Kidney glomerular epithelial cell (primary cell): ENCODE results near the gene EIF4ENIF1.
A peak's percentile ranks its signal among the peaks of the same experiment; 100 is the strongest.
"Not testable (repeated sequence)": the region's sequence is repeated elsewhere in the genome, so short reads cannot be mapped to it uniquely, and the experiment has no call there.

ENCODE experiments used
- DNase-seq: peaks from one replicate; lab custom pipeline; 2025; lab: John Stamatoyannopoulos, UW

The EIF4ENIF1 gene

DNA sequence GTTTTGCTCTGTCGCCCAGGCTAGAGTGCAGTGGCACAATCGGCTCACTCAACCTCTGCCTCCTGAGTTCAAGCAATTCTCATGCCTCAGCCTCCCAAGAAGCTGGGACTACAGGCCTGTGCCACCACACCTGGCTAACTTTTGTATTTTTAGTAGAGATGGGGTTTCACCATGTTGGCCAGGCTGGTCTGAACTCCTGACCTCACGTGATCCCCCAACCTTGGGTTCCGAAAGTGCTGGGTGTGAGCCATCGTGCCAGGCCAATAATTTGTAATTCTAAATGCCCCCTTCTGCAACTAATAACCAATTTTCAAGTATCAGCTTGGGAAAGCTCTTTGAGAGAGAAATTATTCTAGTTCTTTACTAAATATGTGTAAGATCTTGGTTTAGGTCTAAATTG is 3.7 kb upstream of the EIF4ENIF1 start:
- DNase-seq: not testable (repeated sequence)

DNA sequence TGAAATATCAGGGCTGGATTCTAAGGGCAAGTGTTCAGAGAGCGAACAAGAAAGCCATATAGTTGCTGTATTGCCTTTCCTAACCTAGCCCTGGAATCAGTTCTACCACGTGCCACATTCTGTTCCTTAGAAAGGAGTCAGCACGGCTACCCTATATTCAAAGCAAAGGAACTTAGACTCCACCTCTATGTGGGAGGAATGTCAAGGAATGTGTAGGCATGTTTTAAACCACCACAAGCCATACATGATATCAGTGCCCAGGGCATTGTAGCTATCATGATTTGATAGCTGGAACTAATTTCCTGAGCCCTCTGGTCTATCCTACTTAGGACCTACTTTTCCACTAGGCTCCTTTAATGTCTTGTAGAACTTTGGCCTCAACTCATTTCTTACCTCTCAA is 2.5 kb upstream of the EIF4ENIF1 start:
- no peak for DNase-seq

DNA sequence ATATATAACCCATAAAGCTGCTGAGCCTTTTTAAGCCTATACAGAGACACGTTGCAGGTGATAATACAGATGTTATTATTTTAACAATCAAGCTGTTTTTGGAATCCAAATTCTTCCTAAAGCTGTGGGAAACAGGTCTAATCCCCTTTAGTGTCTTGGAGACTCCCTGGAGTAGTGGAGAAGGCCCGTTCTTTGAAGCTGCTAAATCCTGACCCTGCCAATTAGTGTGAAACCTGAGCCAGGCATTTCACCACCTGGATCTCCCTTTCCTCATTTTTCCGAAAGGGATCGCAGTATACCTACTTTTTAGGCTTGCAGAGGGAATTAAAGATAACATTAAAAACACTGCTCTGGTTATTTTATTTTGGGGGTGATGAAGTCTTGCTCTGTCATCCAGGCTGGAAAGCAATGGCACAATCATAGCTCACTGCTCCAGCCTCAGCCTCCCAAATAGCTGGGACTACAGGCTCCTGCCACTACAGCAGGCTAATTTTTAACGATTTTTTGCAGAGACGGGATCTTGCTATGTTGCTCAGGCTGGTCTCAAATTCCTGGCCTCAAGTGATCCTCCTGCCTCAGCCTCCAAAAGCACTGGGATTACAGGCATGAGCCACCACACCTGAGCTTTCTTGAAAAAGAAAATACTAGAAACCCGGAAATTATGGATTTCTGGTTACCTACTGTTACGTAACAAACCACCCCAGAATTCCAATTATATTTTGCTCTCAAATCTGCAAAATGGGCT is 1.7 kb upstream of the EIF4ENIF1 start:
- DNase-seq: no peak

DNA sequence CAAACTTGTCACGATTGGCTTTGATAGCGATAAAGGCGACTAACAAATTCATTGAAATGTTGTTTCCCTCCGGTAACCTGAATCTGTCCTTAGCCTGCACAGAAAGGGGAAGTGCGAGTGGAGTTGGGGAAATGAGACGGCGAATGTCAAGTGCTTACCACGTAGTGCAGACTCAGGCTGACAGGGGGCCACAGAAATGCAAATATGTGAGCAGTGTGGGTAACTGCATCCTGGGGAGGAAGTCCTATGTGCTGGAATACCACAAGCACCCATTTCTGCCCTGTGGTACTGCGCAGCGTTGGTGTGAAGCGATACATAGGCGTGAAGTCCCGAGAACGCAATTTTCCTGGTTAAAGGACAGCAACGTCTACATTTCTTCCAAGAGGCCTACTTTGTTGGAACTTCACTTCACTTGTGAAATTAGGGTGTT is 869 bp upstream of the EIF4ENIF1 start:
- peak; percentile 62 for DNase-seq

DNA sequence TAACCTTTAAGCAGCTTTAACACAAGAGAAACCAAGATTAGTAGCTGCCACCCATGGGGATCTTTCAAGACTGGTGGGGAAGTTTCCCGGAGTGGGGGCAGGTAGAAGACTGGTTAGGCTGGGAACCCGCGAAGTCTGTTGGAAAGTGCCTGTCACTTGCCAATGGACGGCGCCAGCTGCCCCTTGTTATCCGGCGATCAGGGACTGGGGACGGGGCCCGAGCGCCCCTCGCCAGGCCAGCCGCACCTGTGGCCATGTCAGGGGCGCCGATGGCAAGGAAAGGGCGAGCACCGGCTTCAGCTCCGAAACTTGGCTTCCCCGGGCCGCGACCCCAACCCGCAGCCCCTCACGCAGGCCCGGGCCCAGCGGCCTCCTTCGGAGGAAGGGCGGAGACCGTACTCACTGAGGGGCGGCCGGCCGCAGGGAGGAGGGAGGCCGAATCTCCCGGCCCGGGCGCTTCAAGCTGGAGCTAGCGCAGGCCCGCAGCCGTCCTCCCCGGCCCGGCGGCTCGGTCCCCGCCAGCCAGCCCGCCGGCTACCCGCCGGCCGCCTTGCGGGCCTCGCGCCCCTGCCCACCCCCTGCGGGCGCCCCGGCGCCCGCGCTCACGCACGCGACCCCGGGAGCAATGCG is 539 bp downstream of the EIF4ENIF1 start:
- DNase-seq: no peak

DNA sequence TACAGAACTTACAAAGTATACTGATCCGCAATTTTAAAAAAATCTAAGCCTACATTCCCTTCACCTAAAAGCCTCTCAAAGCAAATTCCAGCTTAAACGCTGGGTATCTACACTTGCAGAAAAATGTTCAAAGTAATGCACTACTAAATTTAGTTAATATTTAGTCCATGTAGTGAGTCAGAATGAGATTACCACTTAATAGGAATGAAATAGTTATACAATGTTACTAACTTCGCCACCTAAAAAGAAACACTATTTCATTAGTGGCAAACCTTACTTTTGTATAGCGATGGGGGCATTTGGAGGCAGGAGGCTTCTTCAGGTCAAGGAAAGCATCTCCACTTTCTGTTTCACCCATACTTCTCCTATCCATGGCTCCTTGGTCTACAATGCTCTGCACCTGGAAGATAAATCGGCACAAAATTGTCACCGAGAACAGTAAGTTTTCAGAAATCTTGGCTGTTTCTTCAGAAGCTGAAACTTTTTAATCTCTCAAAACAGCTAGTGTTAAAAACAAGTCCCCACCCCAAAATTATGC is 1.2 kb downstream of the EIF4ENIF1 start:
- no peak for DNase-seq

DNA sequence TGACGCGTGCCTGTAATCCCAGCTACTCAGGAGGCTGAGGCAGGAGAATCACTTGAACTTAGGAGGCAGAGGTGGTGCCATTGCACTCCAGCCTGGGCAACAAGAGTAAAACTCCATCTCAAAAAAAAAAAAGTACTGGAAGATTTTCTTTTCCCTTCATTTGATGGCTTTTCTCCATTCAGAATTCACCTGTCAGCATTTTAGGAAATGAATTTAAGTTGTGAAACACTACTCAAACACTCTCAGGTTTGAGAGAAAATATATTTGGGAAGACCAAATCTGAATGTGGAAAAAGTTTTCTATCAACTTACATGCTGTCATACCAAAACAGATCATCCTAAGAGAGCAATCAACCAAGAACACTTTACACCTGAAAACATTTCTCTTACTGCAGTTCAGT is 2.7 kb downstream of the EIF4ENIF1 start:
- no peak for DNase-seq

DNA sequence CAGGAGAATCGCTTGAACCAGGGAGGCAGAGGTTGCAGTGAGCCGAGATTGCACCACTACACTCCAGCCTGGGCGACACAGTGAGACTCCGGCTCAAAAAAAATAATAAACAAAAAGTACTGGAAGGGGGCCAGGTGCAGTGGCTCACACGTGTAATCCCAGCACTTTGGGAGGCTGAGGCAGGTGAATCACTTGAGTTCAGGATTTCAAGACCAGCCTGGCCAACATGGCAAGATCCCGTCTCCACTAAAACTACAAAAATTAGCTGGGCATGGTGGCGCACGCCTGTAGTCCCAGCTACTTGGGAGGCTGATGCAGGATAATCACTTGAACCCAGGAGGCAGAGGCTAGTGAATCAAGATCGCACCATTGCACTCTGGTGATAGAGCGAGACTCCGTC is 3.3 kb downstream of the EIF4ENIF1 start:
- DNase-seq: not testable (repeated sequence)

DNA sequence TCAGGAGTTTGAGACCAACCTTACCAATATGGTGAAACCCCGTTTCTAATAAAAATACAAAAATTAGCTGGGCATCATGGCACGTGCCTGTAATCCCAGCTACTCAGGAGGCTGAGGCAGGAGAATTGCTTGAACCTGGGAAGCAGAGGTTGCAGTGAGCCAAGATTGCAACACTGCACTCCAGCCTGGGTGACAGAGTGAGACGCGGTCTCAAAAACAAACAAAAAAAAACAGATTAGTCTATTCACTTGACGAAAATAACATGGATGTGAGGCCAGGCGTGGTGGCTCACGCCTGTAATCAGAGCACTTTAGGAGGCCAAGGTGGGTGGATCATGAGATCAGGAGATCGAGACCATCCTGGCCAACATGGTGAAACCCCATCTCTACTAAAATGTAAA is 7.2 kb downstream of the EIF4ENIF1 start:
- DNase-seq: not testable (repeated sequence)

DNA sequence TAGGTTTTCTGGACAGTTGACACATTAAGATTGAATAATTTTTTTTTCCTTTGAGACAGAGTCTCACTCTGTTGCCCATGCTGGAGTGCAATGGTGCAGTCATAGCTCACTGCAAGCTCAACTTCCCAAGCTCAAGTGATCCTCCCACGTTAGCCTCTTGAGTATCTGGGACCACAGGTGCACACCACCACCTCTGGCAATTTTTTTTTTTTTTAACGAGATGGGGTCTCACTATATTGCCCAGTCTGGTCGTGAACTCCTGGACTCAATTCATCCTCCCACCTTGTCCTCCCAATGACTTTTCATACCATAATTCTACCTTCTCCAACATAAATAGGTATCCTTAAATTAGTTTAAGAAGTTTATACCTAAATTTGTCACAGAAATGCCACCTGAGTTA is 8.5 kb downstream of the EIF4ENIF1 start:
- DNase-seq: no peak

DNA sequence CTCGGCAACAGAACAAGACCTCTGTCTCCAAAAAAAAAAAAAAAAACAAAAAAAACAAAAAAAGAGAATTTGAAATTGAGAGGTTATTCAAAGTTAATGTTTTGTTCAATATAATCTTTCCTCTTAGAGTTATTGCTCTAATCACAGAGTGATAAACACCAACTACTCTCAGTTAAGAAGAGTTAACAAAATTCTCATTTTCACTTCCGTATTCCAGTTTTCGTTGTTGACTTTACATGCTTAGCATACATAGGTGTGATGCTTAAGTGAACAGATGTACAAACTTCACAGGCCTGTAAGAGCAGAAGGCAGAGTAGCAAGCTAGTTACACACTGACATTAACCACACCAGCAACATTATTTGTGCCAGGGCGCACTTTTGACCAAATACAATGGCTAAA is 12.3 kb downstream of the EIF4ENIF1 start:
- DNase-seq: no peak

DNA sequence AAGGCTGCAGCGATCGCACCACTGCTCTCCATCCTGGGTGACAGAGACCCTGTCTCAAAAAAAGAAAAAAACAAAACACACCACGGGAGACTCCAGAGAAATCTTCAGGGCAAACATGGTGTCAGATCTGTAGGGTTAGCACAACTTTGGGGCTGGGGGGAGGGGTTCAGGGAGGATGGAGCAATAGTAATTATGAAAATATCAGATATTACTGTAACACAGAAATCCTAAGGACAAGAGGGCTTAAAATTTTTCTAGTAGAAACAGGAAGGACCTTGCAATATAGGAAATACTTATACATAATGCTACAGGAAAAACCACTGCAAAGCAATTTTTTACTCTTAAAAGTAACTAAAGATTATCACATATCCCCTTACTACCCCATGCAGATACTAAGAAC is 13.8 kb downstream of the EIF4ENIF1 start:
- DNase-seq: no peak

DNA sequence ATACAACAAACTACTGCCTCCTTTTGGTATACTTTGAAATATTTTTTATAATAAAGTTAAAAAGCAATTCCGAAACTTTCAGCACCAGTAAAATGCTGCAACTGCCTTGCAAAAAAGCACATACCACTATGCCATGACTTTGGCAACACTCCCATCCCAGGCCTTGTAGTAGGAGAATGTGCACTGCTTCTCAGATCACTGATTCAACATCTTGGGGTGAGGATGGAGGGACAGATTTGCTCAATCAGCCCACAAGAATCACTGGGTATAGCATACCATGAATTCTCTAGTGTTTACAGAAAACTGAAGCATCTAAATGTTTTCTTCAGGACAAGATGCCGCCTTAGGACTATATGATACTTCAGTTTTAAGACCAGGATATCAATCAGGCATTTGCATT is 14.9 kb downstream of the EIF4ENIF1 start:
- DNase-seq: peak; percentile 19

DNA sequence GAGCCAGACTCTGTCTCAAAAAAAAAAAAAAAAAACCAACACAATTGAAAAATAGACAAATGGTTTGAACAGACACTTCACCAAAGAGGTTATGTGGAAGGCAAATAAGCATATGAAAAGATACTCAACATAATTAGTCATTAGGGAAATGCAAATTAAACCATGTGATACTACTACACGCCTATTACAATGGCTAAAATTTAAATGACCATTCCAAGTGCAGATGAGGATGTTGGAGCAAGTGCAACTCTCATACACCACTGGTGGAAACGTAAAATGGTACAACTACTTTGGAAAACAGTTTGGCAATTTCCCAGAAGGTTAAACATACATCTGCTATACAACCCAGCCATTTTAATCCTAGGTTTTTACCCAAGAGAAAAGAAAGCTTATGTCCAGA is 24.3 kb downstream of the EIF4ENIF1 start:
- DNase-seq: no peak

DNA sequence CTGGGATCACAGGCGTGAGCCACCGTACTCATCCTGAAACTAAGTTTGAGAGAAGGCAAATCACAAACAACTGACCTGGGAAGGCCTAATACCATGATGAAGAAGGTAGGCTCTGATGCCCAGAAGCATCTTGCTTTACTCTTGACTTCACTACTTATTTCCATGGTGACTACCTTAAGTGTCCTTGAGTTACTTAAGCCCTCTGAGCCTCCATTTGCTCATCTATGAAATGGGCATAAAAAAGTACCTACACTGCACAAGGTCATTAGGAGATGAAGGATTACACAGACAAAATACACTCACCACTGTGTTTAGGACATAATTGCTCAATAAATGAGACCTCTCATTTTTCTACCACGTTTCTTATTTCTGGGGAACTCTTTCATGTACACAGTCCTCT is 27.9 kb downstream of the EIF4ENIF1 start:
- DNase-seq: no peak

DNA sequence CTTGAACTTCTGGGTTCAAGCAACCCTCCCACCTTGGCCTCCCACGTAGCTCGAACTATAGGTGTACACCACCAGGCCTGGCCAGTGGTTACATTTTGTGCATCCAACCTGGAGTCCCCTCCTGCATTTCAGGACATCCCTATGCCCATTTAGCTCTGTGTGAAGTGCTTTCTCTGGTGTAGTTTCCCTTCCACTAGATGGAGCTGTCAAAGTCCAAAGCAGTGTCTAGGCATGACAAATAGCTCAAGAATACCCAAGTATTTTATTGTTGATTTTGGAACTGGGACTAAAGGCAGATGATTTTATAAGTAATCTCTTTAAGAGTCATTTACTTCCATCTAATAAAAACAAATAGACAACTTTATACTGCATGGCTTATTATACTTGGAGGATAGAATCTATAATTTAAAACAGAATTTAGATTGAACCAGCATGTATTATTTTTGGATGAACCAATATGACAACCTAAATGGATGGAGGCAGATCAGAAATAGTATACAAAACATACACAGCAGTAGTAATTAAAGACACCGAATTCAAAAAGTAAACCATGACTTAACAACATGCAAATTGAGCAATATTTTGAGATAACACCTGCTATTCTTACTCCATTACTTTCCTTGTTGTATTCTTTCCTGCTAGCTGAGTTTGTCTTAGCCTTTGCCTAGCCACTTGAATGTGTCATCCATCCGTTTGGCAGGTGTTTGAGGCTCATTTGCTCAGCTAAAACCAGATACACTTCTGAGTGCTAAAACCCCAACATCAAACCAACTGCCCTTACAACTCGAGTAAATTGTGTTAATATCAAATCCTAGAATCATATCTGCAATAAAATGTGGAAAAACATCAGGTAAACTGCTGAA is 37.7 kb downstream of the EIF4ENIF1 start:
- peak; percentile 34 for DNase-seq

DNA sequence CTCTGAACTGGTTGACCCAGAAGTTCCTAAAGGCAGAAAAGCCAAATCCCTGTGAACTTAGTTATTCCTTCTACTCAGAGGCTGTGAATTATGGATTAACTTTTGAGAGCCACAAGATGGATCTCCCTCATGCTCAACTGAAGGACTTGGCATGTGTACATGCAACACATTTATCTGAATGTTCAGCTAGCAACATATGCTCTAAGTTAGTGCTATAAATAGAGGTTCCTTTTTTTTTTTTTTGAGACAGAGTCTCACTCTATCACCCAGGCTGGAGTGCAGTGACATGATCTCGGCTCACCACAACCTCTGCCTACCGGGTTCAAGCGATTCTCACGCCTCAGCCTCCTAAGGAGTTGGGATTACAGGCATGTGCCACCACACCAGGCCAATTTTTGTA is 40.1 kb downstream of the EIF4ENIF1 start:
- no peak for DNase-seq

DNA sequence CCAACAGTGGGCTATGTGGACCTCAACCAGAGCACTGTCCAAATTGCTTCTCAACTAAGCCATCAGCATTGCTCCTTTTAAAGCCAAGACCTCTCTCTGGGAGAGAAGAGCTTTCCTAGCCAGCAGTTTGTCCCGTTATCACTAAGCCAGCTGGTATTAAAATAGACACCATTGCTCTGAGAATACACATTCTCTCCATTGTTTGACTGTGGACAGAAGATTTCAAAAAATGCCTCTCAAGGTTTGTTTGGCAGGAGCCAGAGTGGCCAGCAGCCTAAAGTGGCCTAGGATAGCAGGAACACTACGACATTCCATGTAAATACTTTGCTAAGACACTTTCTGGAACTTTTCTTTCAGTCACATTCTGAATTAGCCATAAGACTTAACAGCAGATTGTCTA is 41.3 kb downstream of the EIF4ENIF1 start:
- DNase-seq: no peak

DNA sequence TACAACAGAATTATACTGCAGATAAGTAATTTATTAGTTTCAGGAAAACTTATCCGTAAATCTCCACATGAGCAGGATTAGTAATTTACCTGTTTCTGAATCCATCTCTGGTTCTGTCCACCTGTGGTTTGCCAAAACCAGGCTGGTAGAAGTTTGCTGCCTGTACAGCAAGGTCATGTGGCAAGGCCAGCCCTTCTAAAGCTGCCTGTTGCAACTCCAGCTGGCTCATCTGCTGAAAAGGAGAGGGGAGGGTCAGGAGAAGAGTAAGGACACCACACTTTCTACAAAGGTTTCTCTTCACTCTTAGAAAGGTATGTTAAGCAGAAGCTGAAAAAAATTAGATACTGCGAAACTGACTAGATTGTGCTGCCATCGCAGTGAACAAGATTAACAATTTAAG is 42.3 kb downstream of the EIF4ENIF1 start:
- DNase-seq: no peak

DNA sequence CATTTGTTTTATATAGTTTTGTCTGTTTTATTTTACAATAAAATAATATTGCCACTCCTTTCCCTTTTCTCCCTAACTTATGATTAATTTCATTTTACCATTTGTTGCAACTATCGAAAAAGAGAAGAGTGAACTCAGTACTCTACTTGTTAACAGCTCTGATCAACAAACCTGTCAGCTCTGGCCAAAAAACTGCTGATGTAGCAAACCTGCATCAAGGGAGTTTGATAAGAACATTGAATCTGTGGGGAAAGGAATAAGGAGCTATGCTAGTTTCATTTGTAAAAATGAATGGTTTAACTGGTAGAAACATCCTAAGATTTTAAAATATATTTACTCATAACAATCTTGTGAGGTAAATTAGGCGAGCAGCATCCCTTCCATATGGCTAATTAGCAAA is 42.9 kb downstream of the EIF4ENIF1 start:
- no peak for DNase-seq

DNA sequence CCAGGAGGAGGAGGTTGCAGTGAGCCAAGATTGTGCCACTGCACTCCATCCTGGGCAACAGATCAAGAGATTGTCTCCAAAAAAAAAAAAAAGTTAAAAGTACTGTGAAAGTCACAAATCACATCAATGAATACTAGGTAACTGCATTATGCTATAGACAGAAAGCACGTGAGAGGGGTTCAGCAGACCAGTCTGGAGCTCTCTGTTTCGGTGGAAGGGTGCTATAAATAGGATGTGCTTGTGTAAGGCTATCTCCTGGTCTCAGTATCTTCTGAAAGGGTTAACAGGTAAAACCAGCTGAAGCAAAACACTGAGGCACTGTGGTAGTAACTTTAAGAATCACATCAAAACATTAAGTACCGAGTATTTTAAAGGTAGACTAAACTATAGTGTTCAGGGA is 43.4 kb downstream of the EIF4ENIF1 start:
- no peak for DNase-seq

DNA sequence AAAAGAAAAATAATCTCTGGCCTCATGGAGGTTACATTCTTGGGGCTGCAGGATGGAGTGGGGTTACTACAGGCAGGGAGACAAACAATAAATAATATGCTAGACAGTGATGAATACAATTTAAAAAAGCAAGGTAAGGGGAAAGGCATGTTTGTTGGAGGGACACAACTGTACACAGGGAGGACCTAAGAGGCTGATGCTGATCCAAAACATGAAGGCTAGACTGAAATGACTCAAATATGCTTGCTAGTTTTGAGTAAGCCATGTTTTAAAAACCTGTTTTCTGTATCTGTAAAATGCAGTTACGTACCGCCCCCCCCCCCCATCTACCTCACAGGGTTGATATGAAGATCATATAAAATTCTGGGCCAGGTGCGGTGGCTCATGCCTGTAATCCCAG is 44.0 kb downstream of the EIF4ENIF1 start:
- no peak for DNase-seq

DNA sequence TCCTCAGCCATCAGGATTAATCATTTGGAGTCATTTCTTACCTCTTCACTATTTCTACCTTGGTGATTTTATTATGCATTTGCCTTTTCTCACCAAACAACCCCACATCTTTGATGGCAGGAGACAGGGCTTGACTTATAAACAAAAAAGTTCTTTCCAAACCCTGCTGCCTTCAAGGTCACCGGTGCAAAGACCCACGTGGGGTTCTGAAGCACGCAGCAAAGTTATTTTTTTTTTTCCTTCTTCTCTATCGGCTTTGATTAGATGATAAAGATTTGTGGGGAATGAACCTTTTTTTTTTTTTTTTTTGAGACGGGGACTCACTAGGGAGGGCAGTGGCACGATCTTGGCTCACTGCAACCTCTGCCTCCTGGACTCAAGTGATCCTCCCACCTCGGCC is 46.1 kb downstream of the EIF4ENIF1 start:
- DNase-seq: no peak
